GM12874 (cell line): ENCODE results near the gene TOMM6.

Experiments
- CTCF ChIP-seq: IDR thresholded peaks from 2 replicates; pipeline ENCODE4 v1.5.1; 2011; ENCODE audit warnings: low read depth, mild to moderate bottlenecking, control low read depth, low read length, moderate library complexity; ENCODE audit not compliant: insufficient read depth

TOMM6 gene

GRCh38 chr6:41768545-41769308, 18.8 kb upstream of the TOMM6 start:
- no peak for TF ChIP-seq CTCF

DNA sequence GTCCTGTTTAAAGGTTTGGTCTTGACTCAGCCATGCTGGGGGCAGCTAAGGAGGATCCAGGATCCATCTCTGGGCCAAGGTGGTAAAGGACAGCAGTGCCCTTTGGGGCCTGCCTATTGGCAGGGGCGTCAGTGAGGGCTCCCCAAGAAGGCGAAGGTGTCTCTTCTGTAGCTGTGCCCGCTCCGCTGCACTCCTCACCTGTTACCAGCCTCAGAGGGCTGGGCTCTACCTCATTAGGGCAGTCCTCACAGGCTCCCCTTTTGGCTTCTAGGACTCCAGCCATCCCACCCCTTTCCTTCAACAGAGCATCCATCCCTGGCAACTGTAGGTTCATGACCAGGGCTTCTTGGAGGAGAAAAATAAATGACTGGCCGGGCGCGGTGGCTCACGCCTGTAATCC, 18.1 kb upstream of the TOMM6 start:
- no peak for TF ChIP-seq CTCF

DNA sequence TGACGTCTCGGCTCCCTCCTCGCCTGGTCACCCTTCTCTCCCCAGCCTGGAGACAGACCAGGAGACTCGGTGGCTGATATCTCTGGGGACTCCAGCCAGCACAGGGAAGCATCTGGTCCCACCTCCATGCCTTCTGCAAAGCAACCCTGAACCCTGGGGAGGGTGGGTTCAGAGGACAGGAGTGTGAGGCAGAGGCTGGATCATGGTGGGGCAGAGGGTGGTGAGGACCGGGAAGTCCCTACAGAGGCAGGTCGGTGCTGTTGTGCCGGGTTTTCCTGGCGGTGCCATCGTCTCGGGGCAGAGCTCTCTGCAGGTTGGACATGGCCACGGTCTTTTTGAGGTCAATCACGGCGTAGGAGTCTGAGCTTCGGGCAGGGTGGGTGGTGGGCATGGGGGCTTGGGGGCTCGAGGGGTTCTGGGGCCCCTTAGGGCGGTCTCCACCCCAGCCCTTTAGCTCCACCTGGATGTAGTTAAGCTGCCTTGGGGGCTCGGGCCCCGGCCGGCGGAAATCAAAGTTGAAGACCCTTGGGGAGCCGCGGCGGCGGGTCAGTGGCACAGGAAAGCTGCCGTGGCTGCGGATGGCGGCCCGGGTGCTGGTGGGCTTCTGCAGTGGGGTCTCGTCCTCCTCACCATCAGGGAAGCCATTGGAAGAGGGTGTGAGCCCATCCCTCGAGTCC, 17.0 kb upstream of the TOMM6 start:
- no peak for TF ChIP-seq CTCF

- TF ChIP-seq CTCF = no peak
Measured at GRCh38 chr6:41771058-41771983, 16.2 kb upstream of the TOMM6 start.

DNA sequence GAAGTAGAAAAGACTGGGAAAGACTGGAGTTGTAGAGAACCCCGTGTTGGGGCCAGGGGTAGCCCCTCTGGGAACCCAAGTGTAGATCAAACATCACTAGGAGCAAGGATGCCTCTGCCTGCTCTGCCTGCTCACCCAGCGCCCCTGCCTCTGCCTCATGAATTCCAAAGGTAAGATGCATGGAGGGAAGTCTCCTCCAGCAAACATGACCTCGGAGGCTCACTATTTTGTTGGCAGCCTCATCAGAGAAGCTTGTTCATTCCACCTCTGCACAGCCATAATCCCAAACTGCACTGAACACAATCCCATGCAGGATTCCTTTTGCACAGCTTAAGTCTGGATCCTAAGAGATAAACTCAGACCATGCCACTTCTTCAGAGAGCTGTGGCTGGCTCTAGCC, 12.7 kb upstream of the TOMM6 start:
- no peak for TF ChIP-seq CTCF

GRCh38 chr6:41775293-41775882, 12.1 kb upstream of the TOMM6 start:
- TF ChIP-seq CTCF = no peak
